HG03457 (cell line): Measurements from ENCODE around the gene MARK2.

Experiments
- ATAC-seq: cut with Tn5 transposase; IDR thresholded peaks from one replicate; pipeline ENCODE4 v1.9.1; 2021; ENCODE audit warnings: moderate number of reproducible peaks; ENCODE audit not compliant: unreplicated experiment

Gene MARK2

GRCh38 chr11:63829823-63830489 lies 9.0 kb upstream of the MARK2 start:
- ATAC-seq, result no peak

- no peak for ATAC-seq
Observed at GRCh38 chr11:63831326-63831725, 7.6 kb upstream of the MARK2 start.

GRCh38 chr11:63832336-63832735 lies 6.6 kb upstream of the MARK2 start:
- ATAC-seq, result no peak

- no peak for ATAC-seq
Observed at GRCh38 chr11:63833048-63833447, 5.9 kb upstream of the MARK2 start.

GRCh38 chr11:63834535-63835157 lies 4.3 kb upstream of the MARK2 start:
- no peak for ATAC-seq

GRCh38 chr11:63835158-63835545 lies 3.8 kb upstream of the MARK2 start:
- ATAC-seq, result no peak

- no peak for ATAC-seq
Observed at GRCh38 chr11:63837027-63837688, 1.8 kb upstream of the MARK2 start.

GRCh38 chr11:63837739-63838138 lies 1.2 kb upstream of the MARK2 start:
- no peak for ATAC-seq

GRCh38 chr11:63838150-63838677 lies 696 bp upstream of the MARK2 start:
- ATAC-seq, result peak; percentile 3

- peak; percentile 4 for ATAC-seq
Observed at GRCh38 chr11:63839508-63840355, 822 bp downstream of the MARK2 start.

GRCh38 chr11:63840356-63841060 lies 1.6 kb downstream of the MARK2 start:
- ATAC-seq, result no peak

GRCh38 chr11:63841554-63841953 lies 2.6 kb downstream of the MARK2 start:
- ATAC-seq, result no peak

GRCh38 chr11:63843041-63843440 lies 4.1 kb downstream of the MARK2 start:
- no peak for ATAC-seq

GRCh38 chr11:63844836-63845235 lies 5.9 kb downstream of the MARK2 start:
- no peak for ATAC-seq

GRCh38 chr11:63845303-63845702 lies 6.4 kb downstream of the MARK2 start:
- no peak for ATAC-seq

GRCh38 chr11:63845911-63846310 lies 7.0 kb downstream of the MARK2 start:
- ATAC-seq, result no peak

GRCh38 chr11:63846897-63847296 lies 8.0 kb downstream of the MARK2 start:
- no peak for ATAC-seq

GRCh38 chr11:63847363-63847762 lies 8.5 kb downstream of the MARK2 start:
- no peak for ATAC-seq

- ATAC-seq, result no peak
Observed at GRCh38 chr11:63849691-63850090, 10.8 kb downstream of the MARK2 start.

- ATAC-seq, result no peak
Observed at GRCh38 chr11:63850920-63851319, 12.0 kb downstream of the MARK2 start.

GRCh38 chr11:63851364-63851763 lies 12.5 kb downstream of the MARK2 start:
- ATAC-seq, result no peak
